NT2/D1 (cell line): ENCODE results near the gene IPPK.

Experiments
- DNase-seq: peaks from one replicate; pipeline ENCODE4 v3.0.0-alpha.2; 2011; ENCODE audit warnings: low read depth, low spot score
- H3K27me3 ChIP-seq: 2 replicates; pipeline ENCODE4 v1.6.0; 2011; ENCODE audit warnings: mild to moderate bottlenecking; ENCODE audit not compliant: insufficient read length, insufficient read depth
- H3K36me3 ChIP-seq: 2 replicates; pipeline ENCODE4 v1.6.1; 2011; ENCODE audit warnings: mild to moderate bottlenecking, low read length, mixed read lengths; ENCODE audit not compliant: insufficient read depth, insufficient read length
- H3K4me1 ChIP-seq: 2 replicates; pipeline ENCODE4 v1.5.1; 2011; ENCODE audit not compliant: insufficient read depth, insufficient read length
- H3K4me3 ChIP-seq: 2 replicates; pipeline ENCODE4 v1.5.1; 2011; ENCODE audit warnings: low read depth; ENCODE audit not compliant: insufficient read length
- H3K9ac ChIP-seq: 2 replicates; pipeline ENCODE4 v1.6.0; 2011; ENCODE audit warnings: low read depth; ENCODE audit not compliant: insufficient read length
- H3K9me3 ChIP-seq: 2 replicates; pipeline ENCODE4 v1.5.1; 2011; ENCODE audit warnings: mild to moderate bottlenecking, low read length; ENCODE audit not compliant: insufficient read depth
- SUZ12 ChIP-seq: IDR thresholded peaks from 2 replicates; pipeline ENCODE4 v1.6.1; 2011; ENCODE audit not compliant: insufficient read length, insufficient read depth; ENCODE audit errors: extremely low read depth
- YY1 ChIP-seq: IDR thresholded peaks from 2 replicates; pipeline ENCODE4 v1.6.1; 2011; ENCODE audit not compliant: insufficient read length, insufficient read depth
- ZNF274 ChIP-seq: IDR thresholded peaks from 2 replicates; pipeline ENCODE4 v1.6.1; 2011; ENCODE audit warnings: mild to moderate bottlenecking, low read depth, low read length

Gene IPPK

DNA sequence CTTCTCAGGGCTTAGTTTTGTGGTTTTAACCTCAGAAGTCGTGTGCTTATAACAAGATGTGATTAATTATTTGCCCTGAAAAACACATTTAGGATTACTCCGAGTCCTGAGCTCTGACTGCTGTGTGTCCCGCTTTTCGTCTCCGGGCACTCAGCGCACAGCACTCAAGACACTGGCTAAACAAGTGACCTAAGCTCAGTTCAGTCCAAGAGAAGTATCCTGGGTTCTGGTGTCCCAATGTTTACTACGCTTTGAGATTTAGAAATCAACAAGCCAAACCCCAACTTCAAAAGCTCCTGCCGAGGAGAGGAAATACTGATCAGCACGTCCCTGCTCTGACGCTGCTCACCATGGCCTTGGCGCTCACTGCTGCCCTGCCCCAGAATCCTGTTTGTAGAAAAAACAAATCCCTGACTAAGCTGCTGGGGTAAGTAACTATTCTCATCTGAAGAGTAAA lies 53.2 kb downstream of the IPPK start:
- Histone ChIP-seq H3K36me3 (peaks cover 94% of the 10 kb centered on the region), H3K9me3 (no peaks in the 10 kb centered on the region), H3K27me3 (no peaks in the 10 kb centered on the region), H3K4me1 (no peaks in the 10 kb centered on the region), H3K9ac (no peak overlapping the region), H3K4me3 (no peak overlapping the region)
- TF ChIP-seq YY1 = no peak
- no peak for TF ChIP-seq SUZ12
- no peak for TF ChIP-seq ZNF274
- no peak for DNase-seq

DNA sequence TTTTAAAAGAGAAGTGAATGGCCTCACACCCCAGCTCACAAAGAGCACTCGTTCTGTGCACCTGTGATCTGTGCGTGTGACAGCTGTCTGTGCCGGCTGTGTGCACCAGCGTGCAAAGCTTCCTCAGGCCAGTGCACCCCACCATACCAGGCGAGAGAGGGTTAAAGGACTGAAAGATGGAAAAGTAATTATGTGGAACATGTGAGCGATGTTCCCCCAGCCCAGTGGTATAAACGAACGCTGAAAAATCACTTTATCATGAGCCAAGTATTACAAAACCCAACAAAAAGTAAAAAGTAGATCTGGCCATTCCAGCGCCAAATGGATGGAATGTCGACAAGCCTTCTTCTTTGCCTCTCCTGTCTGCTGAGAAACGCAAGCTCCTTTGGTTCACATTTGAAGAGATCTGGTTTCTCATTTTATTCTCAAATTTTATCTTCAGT lies 53.7 kb downstream of the IPPK start:
- TF ChIP-seq ZNF274 (no peak), YY1 (no peak), SUZ12 (no peak)
- DNase-seq = no peak
- no peaks in the 10 kb centered on the region for H3K9me3 ChIP-seq
- no peak overlapping the region for H3K9ac ChIP-seq
- H3K36me3 ChIP-seq = peaks cover 94% of the 10 kb centered on the region
- no peaks in the 10 kb centered on the region for H3K27me3 ChIP-seq
- no peak overlapping the region for H3K4me3 ChIP-seq
- no peaks in the 10 kb centered on the region for H3K4me1 ChIP-seq

DNA sequence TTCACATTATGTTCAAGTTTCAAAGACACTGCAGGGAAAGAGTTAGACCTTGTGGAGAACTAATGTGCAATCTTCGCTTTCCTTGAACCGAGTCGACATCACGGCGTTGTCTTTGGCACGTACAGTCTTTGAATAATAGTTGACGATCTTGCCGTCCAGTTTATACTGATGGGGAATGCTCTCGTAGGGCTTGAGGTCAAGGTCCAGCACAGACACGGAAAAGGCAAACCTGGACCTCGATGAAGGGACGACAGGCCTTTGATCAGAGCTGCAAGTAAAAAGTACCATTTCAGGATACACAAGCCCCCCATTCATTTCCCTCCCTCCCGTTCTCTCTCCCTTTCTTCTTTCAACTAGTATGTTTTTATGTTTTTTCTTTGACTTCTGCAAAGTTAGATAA lies 54.1 kb downstream of the IPPK start:
- Histone ChIP-seq H3K9ac (no peak overlapping the region), H3K36me3 (peaks cover 98% of the 10 kb centered on the region), H3K4me1 (no peaks in the 10 kb centered on the region), H3K4me3 (no peak overlapping the region), H3K9me3 (no peaks in the 10 kb centered on the region), H3K27me3 (no peaks in the 10 kb centered on the region)
- TF ChIP-seq SUZ12 = no peak
- no peak for TF ChIP-seq ZNF274
- no peak for TF ChIP-seq YY1
- DNase-seq = no peak

DNA sequence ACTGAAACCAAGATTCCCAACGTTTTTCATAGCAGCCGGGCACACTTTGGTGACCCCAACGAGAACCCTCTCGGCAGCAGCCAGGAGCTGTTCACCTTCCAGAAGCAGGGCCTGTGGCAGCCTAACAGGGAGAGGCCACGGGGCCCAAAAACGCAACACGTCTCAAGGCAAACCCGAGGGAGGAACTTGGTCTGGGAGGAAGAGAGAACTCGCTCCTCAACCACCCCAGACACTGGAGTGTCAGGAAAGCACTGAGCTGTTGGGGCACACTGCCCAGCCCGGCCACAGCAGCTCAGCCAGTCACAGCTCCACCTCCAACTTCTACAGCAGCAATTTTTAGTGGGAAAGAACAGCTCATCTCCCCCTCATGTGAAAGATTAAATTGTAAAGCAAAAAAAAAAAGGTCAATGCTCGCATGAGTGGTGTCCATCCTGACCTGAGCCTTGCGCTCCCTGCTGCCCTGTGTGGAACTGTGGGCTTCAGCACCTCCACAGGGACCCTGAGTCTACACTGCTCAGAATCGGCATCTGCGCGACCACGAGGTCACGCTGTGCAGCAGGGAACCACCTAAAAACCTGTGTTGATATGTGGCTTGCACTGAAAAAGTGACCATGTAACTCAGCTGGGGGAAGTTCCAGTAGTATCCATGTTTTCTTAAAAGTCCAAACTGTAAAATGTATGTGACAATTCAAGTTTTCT lies 55.0 kb downstream of the IPPK start:
- H3K9me3 ChIP-seq = no peaks in the 10 kb centered on the region
- peaks cover 97% of the 10 kb centered on the region for H3K36me3 ChIP-seq
- DNase-seq = no peak
- H3K4me3 ChIP-seq = no peak overlapping the region
- H3K27me3 ChIP-seq = no peaks in the 10 kb centered on the region
- H3K4me1 ChIP-seq = no peaks in the 10 kb centered on the region
- H3K9ac ChIP-seq = no peak overlapping the region
- TF ChIP-seq SUZ12 = no peak
- TF ChIP-seq ZNF274 = no peak
- TF ChIP-seq YY1 = no peak

GRCh38 chr9:92614123-92614510 lies 55.8 kb downstream of the IPPK start:
- no peak for TF ChIP-seq YY1
- no peak overlapping the region for H3K9ac ChIP-seq
- no peaks in the 10 kb centered on the region for H3K9me3 ChIP-seq
- no peak for DNase-seq
- H3K36me3 ChIP-seq = peaks cover 89% of the 10 kb centered on the region
- H3K27me3 ChIP-seq = no peaks in the 10 kb centered on the region
- no peaks in the 10 kb centered on the region for H3K4me1 ChIP-seq
- no peak overlapping the region for H3K4me3 ChIP-seq

- no peak overlapping the region for H3K9ac ChIP-seq
- no peak for DNase-seq
- H3K4me3 ChIP-seq = no peak overlapping the region
- H3K36me3 ChIP-seq = peaks cover 83% of the 10 kb centered on the region
- no peaks in the 10 kb centered on the region for H3K4me1 ChIP-seq
- no peaks in the 10 kb centered on the region for H3K9me3 ChIP-seq
- TF ChIP-seq YY1 (no peak), SUZ12 (no peak), ZNF274 (no peak)
- no peaks in the 10 kb centered on the region for H3K27me3 ChIP-seq
Observed at GRCh38 chr9:92613268-92614122, 56.4 kb downstream of the IPPK start.

GRCh38 chr9:92612816-92613215 lies 57.1 kb downstream of the IPPK start:
- Histone ChIP-seq H3K4me3 (no peak overlapping the region), H3K36me3 (peaks cover 76% of the 10 kb centered on the region), H3K27me3 (no peaks in the 10 kb centered on the region), H3K9ac (no peak overlapping the region), H3K4me1 (no peaks in the 10 kb centered on the region), H3K9me3 (no peaks in the 10 kb centered on the region)
- DNase-seq = no peak
- TF ChIP-seq YY1 (no peak), SUZ12 (no peak), ZNF274 (no peak)
